Fibroblast of pulmonary artery (primary cell): Measurements from ENCODE around the gene BMPER.

Experiments used
- DNase-seq: peaks from one replicate; pipeline ENCODE4 v3.0.0-alpha.2; 2010; ENCODE audit warnings: low read depth
- H3K4me3 ChIP-seq: replicated peaks from 2 replicates; pipeline ENCODE4 v1.5.1; 2011; ENCODE audit warnings: low read depth, mild to moderate bottlenecking, control low read depth, low read length, moderate library complexity
- CTCF ChIP-seq: IDR thresholded peaks from 2 replicates; pipeline ENCODE4 v1.5.1; 2011; ENCODE audit warnings: mild to moderate bottlenecking, control low read depth, low read length, inconsistent platforms; ENCODE audit errors: missing control alignments

BMPER gene

DNA sequence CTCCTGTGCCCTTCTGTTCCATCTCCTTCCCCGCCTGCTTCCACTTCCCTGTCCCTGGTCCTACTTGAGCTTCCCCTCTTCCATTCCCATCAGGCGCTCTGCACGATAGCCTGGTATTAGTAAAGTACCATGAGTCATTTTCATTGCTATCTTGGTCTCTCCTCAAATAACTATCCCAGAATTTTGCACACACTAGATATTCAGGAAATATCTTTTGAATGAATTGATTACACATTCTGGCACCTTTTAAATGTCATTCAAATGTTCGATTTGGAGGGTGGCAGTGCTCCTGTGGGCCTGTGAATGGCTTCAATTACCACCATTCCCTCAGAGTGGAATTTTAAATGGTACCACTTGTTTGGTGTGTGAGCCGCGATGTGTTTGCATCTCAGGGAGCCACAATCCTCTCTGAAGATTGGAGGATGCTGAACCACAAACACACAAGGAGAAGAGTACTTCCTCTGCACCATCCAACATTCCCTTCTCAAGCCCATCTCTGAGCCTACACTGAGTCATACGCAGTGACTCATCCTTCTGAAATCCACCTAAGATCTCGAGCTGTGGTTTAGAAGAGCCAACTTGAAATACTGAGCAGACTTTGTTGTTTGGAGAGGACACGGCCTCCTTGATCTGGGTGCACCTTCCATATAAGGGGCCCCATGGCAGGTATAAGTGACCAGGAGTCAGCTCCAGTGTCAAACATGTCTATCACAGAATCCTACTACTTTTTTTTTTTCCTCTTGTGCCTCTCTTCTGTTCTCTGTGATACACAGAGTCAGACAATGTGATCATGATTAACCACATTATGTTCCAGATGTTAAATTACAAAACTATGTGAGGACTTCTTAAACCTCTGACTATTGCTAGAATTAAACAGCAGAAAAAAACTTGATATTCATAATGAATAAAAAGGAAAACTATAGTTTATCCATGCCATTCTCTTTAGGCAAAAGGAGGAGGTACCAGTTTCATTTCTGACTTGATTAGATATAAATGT, 81.9 kb downstream of the BMPER start:
- DNase-seq = peak; percentile 97
- no peak overlapping the region for H3K4me3 ChIP-seq
- no peak for TF ChIP-seq CTCF

GRCh38 chr7:33996899-33997298, 91.6 kb downstream of the BMPER start:
- H3K4me3 ChIP-seq = no peak overlapping the region
- TF ChIP-seq CTCF = no peak
- DNase-seq = no peak

DNA sequence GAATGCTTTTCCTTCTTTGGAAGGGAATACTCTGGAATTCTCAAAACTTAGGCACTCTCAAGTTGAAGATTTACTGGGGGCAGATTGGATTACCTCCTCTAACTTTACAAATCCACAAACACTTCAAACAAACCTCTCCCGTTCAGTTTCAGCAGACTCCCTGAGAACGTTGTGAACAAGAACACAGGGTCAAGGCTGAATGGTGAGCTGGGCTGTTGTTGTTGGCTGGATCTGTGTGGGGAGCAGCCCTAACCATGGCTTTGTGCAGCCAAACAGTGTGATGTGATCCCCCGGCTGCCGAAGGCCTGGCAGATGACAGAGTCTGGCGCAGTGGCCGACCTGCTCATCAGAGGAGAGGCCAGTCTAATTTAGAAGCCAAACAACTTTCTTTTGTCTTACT, 93.1 kb downstream of the BMPER start:
- no peak overlapping the region for H3K4me3 ChIP-seq
- peak; percentile 13 for DNase-seq
- no peak for TF ChIP-seq CTCF

DNA sequence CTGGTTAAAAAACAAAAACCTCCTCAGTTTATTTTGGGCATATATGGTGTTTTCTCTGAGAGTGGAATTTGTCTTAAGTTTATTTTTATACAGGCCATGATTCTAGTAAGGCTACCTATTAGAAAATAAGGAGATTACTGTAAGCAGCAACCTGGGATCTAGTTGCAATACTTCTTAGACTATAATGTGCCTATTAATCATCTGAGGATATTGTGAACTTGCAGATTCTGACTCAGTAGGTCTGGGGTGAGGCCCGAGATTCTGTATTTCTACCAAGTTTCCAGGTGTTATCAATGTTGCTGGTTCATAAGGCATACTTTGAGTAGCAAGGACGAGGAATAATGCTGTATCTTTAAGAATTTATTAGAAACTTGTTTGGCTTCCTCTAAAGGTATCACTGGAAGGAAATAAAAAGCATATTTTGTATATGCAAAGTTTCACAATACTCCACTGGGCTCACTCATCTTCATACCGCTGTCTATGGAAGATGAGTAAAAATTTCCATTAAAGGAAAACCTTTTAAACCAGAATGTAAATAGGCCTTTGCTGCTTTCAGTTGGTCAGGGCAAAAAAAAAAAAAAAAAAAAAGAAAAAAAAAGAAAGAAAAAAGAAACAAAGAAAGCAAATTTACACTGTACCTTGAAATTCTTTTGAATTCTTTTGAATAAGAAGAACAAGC, 105.8 kb downstream of the BMPER start:
- no peak for TF ChIP-seq CTCF

GRCh38 chr7:34011696-34012095, 106.4 kb downstream of the BMPER start:
- no peak overlapping the region for H3K4me3 ChIP-seq
- peak; percentile 33 for DNase-seq
- TF ChIP-seq CTCF = no peak

More for the DNA sequence above, 105.8 kb downstream of the BMPER start:
- DNase-seq = peak; percentile 36
- no peak overlapping the region for H3K4me3 ChIP-seq

- no peak overlapping the region for H3K4me3 ChIP-seq
- no peak for TF ChIP-seq CTCF
- DNase-seq = no peak
Measured at GRCh38 chr7:34013421-34013820, 108.1 kb downstream of the BMPER start.
